ENCODE measurements around the gene SLC35F4. TPM values are rescaled to one million over a fixed set of nuclear protein-coding genes. Genes with fewer than 3 reads are reported as not detected.

Gene SLC35F4
- polyA plus RNA-seq, 1 donor (not counting 4 experiments of a cell fraction or from before 2014, with no cell fraction given) = not detected

GRCh38 chr14:57749267-57749666 is 116.6 kb downstream of the SLC35F4 start:
- no peak for TF ChIP-seq EZH2 (IDR thresholded peaks at IDR 0.05; ENCODE audit: low read length)
- no peak for TF ChIP-seq CTCF (optimal IDR thresholded peaks at IDR 0.05 in 1 of 3, IDR thresholded peaks at IDR 0.05 in 1 of 3, conservative IDR thresholded peaks at IDR 0.05 in 1 of 3; ENCODE audit: extremely low read depth in 1 of 3, insufficient read depth in 2 of 3, low read length in 3 of 3)
- peaks cover 11% of the 10 kb centered on the region for H3K4me1 ChIP-seq (ENCODE audit: control insufficient read depth, extremely low read depth, insufficient read depth, low read length)
- H3K27ac ChIP-seq (ENCODE audit: control insufficient read depth, insufficient read depth, low read length) = no peak overlapping the region
- H3K4me2 ChIP-seq (ENCODE audit: control insufficient read depth, extremely low read depth, insufficient read depth, low read depth, low read length) = no peak overlapping the region
- FAIRE-seq (no peak), DNase-seq (ENCODE audit: low read depth, low spot score) (peak; percentile 17)
- H3K79me2 ChIP-seq (ENCODE audit: control insufficient read depth, insufficient read depth, low read length) = no peaks in the 10 kb centered on the region
- no peaks in the 10 kb centered on the region for H4K20me1 ChIP-seq (ENCODE audit: control insufficient read depth, extremely low read depth, insufficient read depth, low read length)
- dilution Hi-C loops (cut with MboI; ENCODE audit: extremely low pct_ligation_motif_present, low sequenced_read_pairs) = no loop called here
- no peak overlapping the region for H3K9ac ChIP-seq (ENCODE audit: control insufficient read depth, extremely low read depth, insufficient read depth, low read length)
- no peak overlapping the region for H3K4me3 ChIP-seq (ENCODE audit: control insufficient read depth in 2 of 3, extremely low read depth in 1 of 3, insufficient read depth in 2 of 3, low read depth in 1 of 3, low read length in 3 of 3)
- H3K9me1 ChIP-seq (ENCODE audit: control insufficient read depth, extremely low read depth, insufficient read depth, low read length) = no peaks in the 10 kb centered on the region
- H3K9me3 ChIP-seq (ENCODE audit: control insufficient read depth, low read depth, low read length) = no peaks in the 10 kb centered on the region
- no peaks in the 10 kb centered on the region for H3K27me3 ChIP-seq (ENCODE audit: control insufficient read depth, extremely low read depth, insufficient read depth, low read length)
- no peak overlapping the region for H2AFZ ChIP-seq (ENCODE audit: control insufficient read depth, low read length)
- no peaks in the 10 kb centered on the region for H3K36me3 ChIP-seq (ENCODE audit: control insufficient read depth in 2 of 2, extremely low read depth in 1 of 2, insufficient read depth in 2 of 2, low read length in 2 of 2)

GRCh38 chr14:57748279-57748678 is 117.6 kb downstream of the SLC35F4 start:
- no peaks in the 10 kb centered on the region for H3K79me2 ChIP-seq (ENCODE audit: control insufficient read depth, insufficient read depth, low read length)
- DNase-seq (ENCODE audit: low read depth, low spot score) (peak; percentile 4), FAIRE-seq (no peak)
- H3K36me3 ChIP-seq (ENCODE audit: control insufficient read depth in 2 of 2, extremely low read depth in 1 of 2, insufficient read depth in 2 of 2, low read length in 2 of 2) = no peaks in the 10 kb centered on the region
- H3K27me3 ChIP-seq (ENCODE audit: control insufficient read depth, extremely low read depth, insufficient read depth, low read length) = no peaks in the 10 kb centered on the region
- dilution Hi-C loops (cut with MboI; ENCODE audit: extremely low pct_ligation_motif_present, low sequenced_read_pairs) = no loop called here
- H3K9me3 ChIP-seq (ENCODE audit: control insufficient read depth, low read depth, low read length) = no peaks in the 10 kb centered on the region
- no peak overlapping the region for H3K9ac ChIP-seq (ENCODE audit: control insufficient read depth, extremely low read depth, insufficient read depth, low read length)
- H3K4me3 ChIP-seq (ENCODE audit: control insufficient read depth in 2 of 3, extremely low read depth in 1 of 3, insufficient read depth in 2 of 3, low read depth in 1 of 3, low read length in 3 of 3) = no peak overlapping the region
- no peak overlapping the region for H3K4me2 ChIP-seq (ENCODE audit: control insufficient read depth, extremely low read depth, insufficient read depth, low read depth, low read length)
- peaks cover 11% of the 10 kb centered on the region for H3K4me1 ChIP-seq (ENCODE audit: control insufficient read depth, extremely low read depth, insufficient read depth, low read length)
- H2AFZ ChIP-seq (ENCODE audit: control insufficient read depth, low read length) = no peak overlapping the region
- H3K9me1 ChIP-seq (ENCODE audit: control insufficient read depth, extremely low read depth, insufficient read depth, low read length) = no peaks in the 10 kb centered on the region
- no peak for TF ChIP-seq EZH2 (IDR thresholded peaks at IDR 0.05; ENCODE audit: low read length)
- no peak for TF ChIP-seq CTCF (optimal IDR thresholded peaks at IDR 0.05 in 1 of 3, IDR thresholded peaks at IDR 0.05 in 1 of 3, conservative IDR thresholded peaks at IDR 0.05 in 1 of 3; ENCODE audit: extremely low read depth in 1 of 3, insufficient read depth in 2 of 3, low read length in 3 of 3)
- H3K27ac ChIP-seq (ENCODE audit: control insufficient read depth, insufficient read depth, low read length) = no peak overlapping the region
- H4K20me1 ChIP-seq (ENCODE audit: control insufficient read depth, extremely low read depth, insufficient read depth, low read length) = no peaks in the 10 kb centered on the region
